ENCODE measurements around the gene HEMK1. TPM values are rescaled to one million over a fixed set of nuclear protein-coding genes. Genes with fewer than 3 reads are reported as not detected.

HEMK1 gene
- total RNA-seq, 4 donors from 2014 or later: 7.3 to 11.6 (median 7.9) TPM

- Histone ChIP-seq H3K27me3 (no peaks in the 10 kb centered on the region), H3K9me3 (no peaks in the 10 kb centered on the region), H3K4me3 (no peak overlapping the region), H3K4me1 (peaks cover 0 to 16% (median 9%) of the 10 kb centered on the region in 4 donors), H3K27ac (no peak overlapping the region), H3K36me3 (no peaks in the 10 kb centered on the region)
- in situ Hi-C loops (cut with MboI; ENCODE audit: low pct_ligation_motif_present in 1 of 4, low pct_unique_long_range_greater_than_20kb in 1 of 4, low sequenced_read_pairs in 3 of 4) (no loop called here), intact Hi-C loops (cut with DNase I; ENCODE audit: low total_unique reads) (no loop called here)
- TF ChIP-seq POLR2AphosphoS5 (IDR thresholded peaks at IDR 0.05) (no peak), POLR2A (IDR thresholded peaks at IDR 0.05) (no peak), CTCF (IDR thresholded peaks at IDR 0.05) (no peak), EP300 (IDR thresholded peaks at IDR 0.05; ENCODE audit: low read depth) (no peak)
- WGBS, 2 donors (ENCODE audit: low coverage in 1 of 2): 90% methylated on average over 4 of the region's 4 CpGs; no CpG with 5 or more reads in 1 of the 2 donors
- DNase-seq: no peak
Measured at GRCh38 chr3:50637011-50637410, 67.7 kb downstream of the HEMK1 start.

DNA sequence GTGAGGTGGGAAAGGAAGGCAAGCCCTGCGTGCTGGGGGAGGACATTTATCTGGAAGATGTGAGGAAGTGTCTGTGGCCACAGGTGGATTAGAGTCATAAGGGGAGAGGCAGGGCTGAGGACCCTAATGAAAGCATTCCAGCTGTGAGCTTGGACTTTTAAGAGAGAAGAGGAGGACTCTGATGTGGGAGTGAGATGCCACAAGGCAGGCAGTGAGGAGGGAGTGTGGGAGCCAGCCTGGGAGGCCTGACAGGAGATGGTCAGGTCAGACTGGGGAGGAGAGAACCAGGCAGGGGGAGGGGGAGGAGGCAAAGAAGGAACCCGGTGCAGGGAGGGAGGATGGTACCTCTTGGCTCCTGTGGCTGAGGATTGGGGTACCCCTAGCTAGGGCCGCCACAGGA is 68.6 kb downstream of the HEMK1 start:
- Histone ChIP-seq H3K4me1 (peaks cover 0 to 16% (median 9%) of the 10 kb centered on the region in 4 donors), H3K27ac (no peak overlapping the region), H3K36me3 (peaks cover 0 to 6% (median 3%) of the 10 kb centered on the region in 4 donors), H3K27me3 (no peaks in the 10 kb centered on the region), H3K4me3 (no peak overlapping the region), H3K9me3 (no peaks in the 10 kb centered on the region)
- TF ChIP-seq POLR2A (IDR thresholded peaks at IDR 0.05) (no peak), CTCF (IDR thresholded peaks at IDR 0.05) (no peak)
- 73 to 81% methylated on average over 3 of the region's 3 CpGs for WGBS, 2 donors (ENCODE audit: low coverage in 1 of 2)
- DNase-seq: no peak
- in situ Hi-C loops (cut with MboI; ENCODE audit: low pct_ligation_motif_present in 1 of 4, low pct_unique_long_range_greater_than_20kb in 1 of 4, low sequenced_read_pairs in 3 of 4): no loop called here
- intact Hi-C loops (cut with DNase I; ENCODE audit: low total_unique reads): no loop called here

GRCh38 chr3:50639055-50639494 is 69.8 kb downstream of the HEMK1 start:
- Histone ChIP-seq H3K36me3 (peaks cover 0 to 7% (median 3%) of the 10 kb centered on the region in 4 donors), H3K27me3 (no peaks in the 10 kb centered on the region), H3K27ac (no peak overlapping the region), H3K4me3 (no peak overlapping the region), H3K4me1 (peaks cover 0 to 16% (median 6%) of the 10 kb centered on the region in 4 donors), H3K9me3 (no peaks in the 10 kb centered on the region)
- in situ Hi-C loops (cut with MboI; ENCODE audit: low pct_ligation_motif_present in 1 of 4, low pct_unique_long_range_greater_than_20kb in 1 of 4, low sequenced_read_pairs in 3 of 4) (no loop called here), intact Hi-C loops (cut with DNase I; ENCODE audit: low total_unique reads) (no loop called here)
- TF ChIP-seq POLR2AphosphoS5 (IDR thresholded peaks at IDR 0.05) (no peak), EP300 (IDR thresholded peaks at IDR 0.05; ENCODE audit: low read depth) (no peak), POLR2A (IDR thresholded peaks at IDR 0.05) (no peak), CTCF (IDR thresholded peaks at IDR 0.05) (no peak)
- DNase-seq: no peak
- 95% methylated on average over 6 of the region's 6 CpGs; no CpG with 5 or more reads in 1 of the 2 donors for WGBS, 2 donors (ENCODE audit: low coverage in 1 of 2)

DNA sequence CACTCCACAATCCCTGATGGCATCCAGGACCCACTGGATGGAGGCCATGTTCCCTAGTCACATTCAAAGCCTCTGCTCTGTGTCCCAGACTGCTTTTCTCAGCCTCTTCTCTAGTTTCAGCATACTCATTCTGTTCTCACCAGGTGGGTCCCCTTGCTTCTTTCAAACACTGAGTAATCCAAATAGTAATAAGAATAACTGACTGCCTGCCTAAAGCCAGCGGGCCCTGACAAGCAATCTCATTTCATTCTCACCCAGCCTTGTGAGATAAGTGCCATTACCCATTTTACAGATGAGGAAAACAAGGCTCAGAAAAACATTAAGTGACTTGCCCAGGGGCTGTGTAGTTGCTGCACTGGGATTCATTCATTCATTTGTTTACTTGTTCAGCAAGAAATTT is 73.1 kb downstream of the HEMK1 start:
- DNase-seq: no peak
- Histone ChIP-seq H3K27me3 (no peaks in the 10 kb centered on the region), H3K9me3 (no peaks in the 10 kb centered on the region), H3K27ac (no peak overlapping the region), H3K4me1 (peaks cover 0 to 2% (median 0%) of the 10 kb centered on the region in 4 donors), H3K36me3 (peaks cover 0 to 17% (median 5%) of the 10 kb centered on the region in 4 donors), H3K4me3 (no peak overlapping the region)
- no peak for TF ChIP-seq POLR2A (IDR thresholded peaks at IDR 0.05)
- TF ChIP-seq EP300 (IDR thresholded peaks at IDR 0.05; ENCODE audit: low read depth): no peak
- TF ChIP-seq POLR2AphosphoS5 (IDR thresholded peaks at IDR 0.05): no peak
- no peak for TF ChIP-seq CTCF (IDR thresholded peaks at IDR 0.05)
- intact Hi-C loops (cut with DNase I; ENCODE audit: low total_unique reads): no loop called here
- WGBS, 2 donors (ENCODE audit: low coverage in 1 of 2): 87% methylated on average over 1 of the region's 1 CpG; no CpG with 5 or more reads in 1 of the 2 donors
- in situ Hi-C loops (cut with MboI; ENCODE audit: low pct_ligation_motif_present in 1 of 4, low pct_unique_long_range_greater_than_20kb in 1 of 4, low sequenced_read_pairs in 3 of 4): no loop called here

All from transverse colon (tissue), 4 donors.